K562 (cell line): Measurements from ENCODE around the gene RETREG1. TPM values are rescaled to one million over a fixed set of nuclear protein-coding genes. Genes with fewer than 3 reads are reported as not detected.

Experiments used
- BACH1 ChIP-seq: fragments of 200-800 bp; sonication (Bioruptor generic); IDR thresholded peaks from 2 replicates; pipeline ENCODE4 v1.6.1; 2016; ENCODE audit warnings: missing genetic modification characterization, missing compliant biosample characterization
- COPS2 ChIP-seq: fragments of 450-650 bp; conservative IDR thresholded peaks from 2 replicates; pipeline ENCODE4 v1.6.1; 2016; ENCODE audit warnings: mild to moderate bottlenecking, moderate library complexity
- DMBX1 ChIP-seq: fragments of 250-450 bp; sonication (Bioruptor Pico); IDR thresholded peaks from 2 replicates; pipeline ENCODE4 v1.8.0; 2022; ENCODE audit warnings: inconsistent platforms, mild to moderate bottlenecking, moderate library complexity, borderline replicate concordance
- ELF4 ChIP-seq: fragments of 450-650 bp; formaldehyde crosslinking; IDR thresholded peaks from 2 replicates; pipeline ENCODE4 v1.4.0; 2022; ENCODE audit warnings: missing genetic modification characterization
- HMBOX1 ChIP-seq: sonication (generic); IDR thresholded peaks from 2 replicates; pipeline ENCODE4 v1.6.1; 2016
- L3MBTL2 ChIP-seq: fragments of 450-650 bp; IDR thresholded peaks from 2 replicates; pipeline ENCODE4 v1.6.1; 2016; ENCODE audit warnings: mild to moderate bottlenecking, moderate library complexity
- MAFK ChIP-seq: IDR thresholded peaks from 2 replicates; pipeline ENCODE4 v1.6.1; 2011; ENCODE audit warnings: low read length, improper control_type of control experiment
- NCOA6 ChIP-seq: fragments of 450-650 bp; IDR thresholded peaks from 2 replicates; pipeline ENCODE4 v1.6.1; 2017; ENCODE audit warnings: mild to moderate bottlenecking
- NR2F6 ChIP-seq: fragments of 450-650 bp; formaldehyde crosslinking; IDR thresholded peaks from 2 replicates; pipeline ENCODE4 v1.4.0; 2020; ENCODE audit warnings: mild to moderate bottlenecking
- PCBP1 ChIP-seq: fragments of 200-400 bp; formaldehyde crosslinking; IDR thresholded peaks from 2 replicates; pipeline ENCODE4 v1.6.1; 2018; ENCODE audit warnings: mild to moderate bottlenecking, low read depth, low read length; ENCODE audit not compliant: poor library complexity, severe bottlenecking
- PRMT5 ChIP-seq: sonication (generic); formaldehyde crosslinking; IDR thresholded peaks from 2 replicates; pipeline ENCODE4 v1.5.0; 2020; ENCODE audit warnings: missing genetic modification reagents
- SMAD3 ChIP-seq: fragments of 450-650 bp; formaldehyde crosslinking; conservative IDR thresholded peaks from 2 replicates; pipeline ENCODE4 v1.4.0; 2020; ENCODE audit warnings: mild to moderate bottlenecking
- SMARCB1 ChIP-seq: IDR thresholded peaks from 2 replicates; pipeline ENCODE4 v1.6.1; 2011; ENCODE audit warnings: improper control_type of control experiment, low read depth; ENCODE audit not compliant: insufficient read length
- ZNF239 ChIP-seq: fragments of 250-450 bp; sonication (Bioruptor Pico); IDR thresholded peaks from 2 replicates; pipeline ENCODE4 v1.4.0; 2020; ENCODE audit warnings: mild to moderate bottlenecking
- ZNF316 ChIP-seq: fragments of 450-650 bp; IDR thresholded peaks from 2 replicates; pipeline ENCODE4 v1.6.1; 2016
- ZNF436 ChIP-seq: fragments of 250-450, 450-650 bp; sonication (Bioruptor Pico); formaldehyde crosslinking; IDR thresholded peaks from 2 replicates; pipeline ENCODE4 v1.7.0; 2020; ENCODE audit warnings: mild to moderate bottlenecking
- ZNF561 ChIP-seq: fragments of 450-650 bp; formaldehyde crosslinking; conservative IDR thresholded peaks from 2 replicates; pipeline ENCODE4 v1.4.0; 2020; ENCODE audit warnings: mild to moderate bottlenecking, moderate library complexity
- ZNF830 ChIP-seq: fragments of 250-450 bp; sonication (Bioruptor Pico); IDR thresholded peaks from 2 replicates; pipeline ENCODE4 v1.5.0; 2021; ENCODE audit warnings: mild to moderate bottlenecking
- polyA plus RNA-seq, 8 experiments: library from polyadenylated mRNA; depleted of rRNA in 4 of 8; stranded (reverse) in 5 of 8; unstranded in 3 of 8; fragments of >200 nt; fragmentation: Nextera tagmentation in 2 of 8; fragmentation: Illumina TruSeq in 1 of 8; extraction: Ambion mirVana in 2 of 8; extraction: Trizol in 1 of 8; gene quantifications; 2 replicates each; pipeline versions ENCODE4 v1.2.1 to v1.2.3, GENCODE V29; 2011 to 2014; ENCODE audit warnings: inconsistent platforms in 1 of 8, missing spikeins in 1 of 8
- total RNA-seq, 7 experiments: library from RNA; depleted of rRNA in 6 of 7; stranded (reverse); fragments of >200 nt in 6 of 7; fragmentation: Illumina TruSeq in 2 of 7; extraction: Trizol in 2 of 7; gene quantifications; 2 replicates each; pipeline versions ENCODE4 v1.2.1 to v1.2.3, GENCODE V29; 2011 to 2021; ENCODE audit warnings: low replicate concordance in 1 of 7
- TF ChIP-seq, protein P1 (sequence below): fragments of 150-350 bp; conservative IDR thresholded peaks from 2 replicates; pipeline ENCODE4 v1.6.1; 2014; ENCODE audit warnings: low read length
- TF ChIP-seq, protein P2 (sequence below): fragments of 200-400 bp; formaldehyde crosslinking; IDR thresholded peaks from 2 replicates; pipeline ENCODE4 v1.6.1; 2017; ENCODE audit warnings: mild to moderate bottlenecking, low read depth, low read length, moderate library complexity
- TF ChIP-seq, protein P3 (sequence below): fragments of 450-650 bp; formaldehyde crosslinking; IDR thresholded peaks from 2 replicates; pipeline ENCODE4 v1.4.0; 2020; ENCODE audit warnings: mild to moderate bottlenecking, mixed read lengths

The RETREG1 gene
- total and polyA plus RNA-seq, 9 of the 15 experiments (the other 6 are each of a cell fraction or from before 2014, with no cell fraction given) = 0.01 to 0.20 (median 0.08) TPM; not detected in 5

GRCh38 chr5:16456103-16456832 lies 160.5 kb downstream of the RETREG1 start (continued):
- TF ChIP-seq, protein P1, sequence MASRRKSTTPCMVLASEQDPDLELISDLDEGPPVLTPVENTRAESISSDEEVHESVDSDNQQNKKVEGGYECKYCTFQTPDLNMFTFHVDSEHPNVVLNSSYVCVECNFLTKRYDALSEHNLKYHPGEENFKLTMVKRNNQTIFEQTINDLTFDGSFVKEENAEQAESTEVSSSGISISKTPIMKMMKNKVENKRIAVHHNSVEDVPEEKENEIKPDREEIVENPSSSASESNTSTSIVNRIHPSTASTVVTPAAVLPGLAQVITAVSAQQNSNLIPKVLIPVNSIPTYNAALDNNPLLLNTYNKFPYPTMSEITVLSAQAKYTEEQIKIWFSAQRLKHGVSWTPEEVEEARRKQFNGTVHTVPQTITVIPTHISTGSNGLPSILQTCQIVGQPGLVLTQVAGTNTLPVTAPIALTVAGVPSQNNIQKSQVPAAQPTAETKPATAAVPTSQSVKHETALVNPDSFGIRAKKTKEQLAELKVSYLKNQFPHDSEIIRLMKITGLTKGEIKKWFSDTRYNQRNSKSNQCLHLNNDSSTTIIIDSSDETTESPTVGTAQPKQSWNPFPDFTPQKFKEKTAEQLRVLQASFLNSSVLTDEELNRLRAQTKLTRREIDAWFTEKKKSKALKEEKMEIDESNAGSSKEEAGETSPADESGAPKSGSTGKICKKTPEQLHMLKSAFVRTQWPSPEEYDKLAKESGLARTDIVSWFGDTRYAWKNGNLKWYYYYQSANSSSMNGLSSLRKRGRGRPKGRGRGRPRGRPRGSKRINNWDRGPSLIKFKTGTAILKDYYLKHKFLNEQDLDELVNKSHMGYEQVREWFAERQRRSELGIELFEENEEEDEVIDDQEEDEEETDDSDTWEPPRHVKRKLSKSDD = no peak
- TF ChIP-seq DMBX1 (CRISPR knock-in tag) (peak; percentile 70; the same call in 1 of the 2 replicates), PRMT5 (CRISPR knock-in tag) (no peak), ZNF239 (CRISPR knock-in tag) (no peak), PCBP1 (no peak), ZNF561 (CRISPR knock-in tag) (no peak), BACH1 (tag) (no peak), NCOA6 (no peak), ZNF830 (CRISPR knock-in tag) (no peak), ZNF436 (CRISPR knock-in tag) (no peak), COPS2 (no peak), L3MBTL2 (peak; percentile 30; the same call in 1 of the 2 replicates), NR2F6 (no peak), ZNF316 (no peak), ELF4 (no peak), HMBOX1 (no peak), MAFK (no peak), SMAD3 (CRISPR knock-in tag) (no peak), SMARCB1 (no peak)
- TF ChIP-seq, protein P2, sequence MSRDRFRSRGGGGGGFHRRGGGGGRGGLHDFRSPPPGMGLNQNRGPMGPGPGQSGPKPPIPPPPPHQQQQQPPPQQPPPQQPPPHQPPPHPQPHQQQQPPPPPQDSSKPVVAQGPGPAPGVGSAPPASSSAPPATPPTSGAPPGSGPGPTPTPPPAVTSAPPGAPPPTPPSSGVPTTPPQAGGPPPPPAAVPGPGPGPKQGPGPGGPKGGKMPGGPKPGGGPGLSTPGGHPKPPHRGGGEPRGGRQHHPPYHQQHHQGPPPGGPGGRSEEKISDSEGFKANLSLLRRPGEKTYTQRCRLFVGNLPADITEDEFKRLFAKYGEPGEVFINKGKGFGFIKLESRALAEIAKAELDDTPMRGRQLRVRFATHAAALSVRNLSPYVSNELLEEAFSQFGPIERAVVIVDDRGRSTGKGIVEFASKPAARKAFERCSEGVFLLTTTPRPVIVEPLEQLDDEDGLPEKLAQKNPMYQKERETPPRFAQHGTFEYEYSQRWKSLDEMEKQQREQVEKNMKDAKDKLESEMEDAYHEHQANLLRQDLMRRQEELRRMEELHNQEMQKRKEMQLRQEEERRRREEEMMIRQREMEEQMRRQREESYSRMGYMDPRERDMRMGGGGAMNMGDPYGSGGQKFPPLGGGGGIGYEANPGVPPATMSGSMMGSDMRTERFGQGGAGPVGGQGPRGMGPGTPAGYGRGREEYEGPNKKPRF = no peak
- TF ChIP-seq, protein P3, sequence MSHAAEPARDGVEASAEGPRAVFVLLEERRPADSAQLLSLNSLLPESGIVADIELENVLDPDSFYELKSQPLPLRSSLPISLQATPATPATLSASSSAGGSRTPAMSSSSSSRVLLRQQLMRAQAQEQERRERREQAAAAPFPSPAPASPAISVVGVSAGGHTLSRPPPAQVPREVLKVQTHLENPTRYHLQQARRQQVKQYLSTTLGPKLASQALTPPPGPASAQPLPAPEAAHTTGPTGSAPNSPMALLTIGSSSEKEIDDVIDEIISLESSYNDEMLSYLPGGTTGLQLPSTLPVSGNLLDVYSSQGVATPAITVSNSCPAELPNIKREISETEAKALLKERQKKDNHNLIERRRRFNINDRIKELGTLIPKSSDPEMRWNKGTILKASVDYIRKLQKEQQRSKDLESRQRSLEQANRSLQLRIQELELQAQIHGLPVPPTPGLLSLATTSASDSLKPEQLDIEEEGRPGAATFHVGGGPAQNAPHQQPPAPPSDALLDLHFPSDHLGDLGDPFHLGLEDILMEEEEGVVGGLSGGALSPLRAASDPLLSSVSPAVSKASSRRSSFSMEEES (CRISPR knock-in tag) = no peak
